ENCODE measurements around the gene TENM4.
A peak's percentile ranks its signal among the peaks of the same experiment; 100 is the strongest.

TENM4 gene

DNA sequence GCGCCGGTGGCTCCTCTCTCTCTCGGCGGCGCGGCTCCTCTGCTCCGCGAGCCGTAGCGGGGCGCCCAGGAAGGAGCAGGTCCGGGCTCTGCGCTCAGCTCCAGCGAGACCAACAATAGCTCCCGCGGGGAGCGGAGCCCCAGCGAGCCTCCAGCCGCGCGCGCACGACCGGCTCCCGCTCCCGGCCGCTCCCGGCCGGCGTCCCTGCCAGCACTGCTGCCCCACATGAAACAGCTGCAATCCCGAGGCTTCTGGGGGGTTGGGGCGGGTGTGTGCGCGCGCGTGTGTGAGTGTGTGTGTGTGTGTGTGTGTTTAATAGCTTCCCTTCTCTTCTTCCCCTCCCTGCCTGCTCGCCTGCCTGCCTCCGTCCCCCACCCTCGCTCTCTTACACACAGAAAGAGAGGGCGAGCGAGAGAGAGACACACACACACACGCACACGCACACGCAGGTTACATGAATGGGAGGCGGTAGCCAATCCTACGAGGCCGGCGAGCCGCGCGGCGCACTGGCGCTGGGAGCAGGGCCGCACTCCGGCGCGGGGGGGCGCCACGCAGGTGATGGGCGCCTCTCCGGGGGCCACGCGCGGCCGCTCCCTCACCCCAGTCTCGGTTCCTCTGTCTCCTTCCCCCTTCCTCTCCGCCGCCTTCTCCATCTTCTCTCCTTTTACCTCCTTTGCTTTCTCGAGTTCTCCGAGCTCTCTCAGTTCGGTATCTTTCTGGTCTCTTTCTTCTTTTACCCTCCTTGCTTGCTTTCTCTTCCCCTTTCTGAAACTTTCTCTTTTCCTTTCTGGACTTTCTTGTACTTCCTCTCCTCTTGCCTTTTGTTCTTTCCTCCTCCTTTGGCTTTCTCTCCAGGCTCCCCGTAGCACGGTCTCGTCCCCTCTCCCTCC lies at the start of gene TENM4:
Gene TENM4, minus strand, starts transcription at position 460 of the 890 bp plus-strand sequence. CDS start 371,086 bp downstream, outside the sequence.
- peak within 1 kb of the TSS; percentile 61 for H3K4me3 ChIP-seq (ENCODE audit: low read depth, low read length)

DNA sequence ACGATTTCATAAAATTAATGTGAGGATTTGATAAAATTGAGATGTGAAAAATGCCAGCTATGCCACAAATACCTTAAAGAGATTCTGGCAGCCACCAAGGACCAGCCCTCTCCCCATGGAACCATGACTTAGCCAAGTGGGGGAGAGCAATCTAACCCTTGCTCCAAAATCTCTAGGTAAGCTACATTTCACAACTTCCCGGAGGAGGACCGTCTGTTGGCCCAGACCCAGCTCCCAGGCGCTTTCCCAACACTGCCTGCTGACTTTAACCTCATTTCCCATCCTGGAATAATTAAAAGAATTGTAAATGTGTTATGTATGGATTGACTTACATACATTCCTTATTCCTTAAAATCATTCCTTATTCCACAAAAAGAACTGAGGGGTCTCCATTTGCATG lies 47.5 kb upstream of the TENM4 start:
- no peak overlapping the region for H3K4me3 ChIP-seq (ENCODE audit: low read depth, low read length)

DNA sequence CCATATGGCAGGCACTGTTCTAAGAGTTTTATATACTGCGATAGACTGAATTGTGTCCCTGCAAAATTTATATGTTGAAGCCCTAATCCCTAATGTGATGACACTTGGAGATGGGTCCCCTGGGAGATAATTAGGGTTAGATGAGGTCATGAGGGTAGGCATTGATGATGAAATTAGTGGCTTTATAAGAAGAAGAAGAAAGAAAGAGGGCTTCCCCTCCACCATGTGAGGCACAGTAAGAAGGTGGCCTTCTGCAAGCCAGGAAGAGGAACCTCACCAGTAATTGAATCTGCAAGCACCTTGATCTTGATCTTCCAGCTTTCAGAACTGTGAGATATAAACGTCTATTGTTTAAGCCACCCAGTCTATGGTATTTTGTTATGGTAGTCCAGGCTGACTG lies 46.6 kb upstream of the TENM4 start:
- H3K4me3 ChIP-seq (ENCODE audit: low read depth, low read length) = no peak overlapping the region

DNA sequence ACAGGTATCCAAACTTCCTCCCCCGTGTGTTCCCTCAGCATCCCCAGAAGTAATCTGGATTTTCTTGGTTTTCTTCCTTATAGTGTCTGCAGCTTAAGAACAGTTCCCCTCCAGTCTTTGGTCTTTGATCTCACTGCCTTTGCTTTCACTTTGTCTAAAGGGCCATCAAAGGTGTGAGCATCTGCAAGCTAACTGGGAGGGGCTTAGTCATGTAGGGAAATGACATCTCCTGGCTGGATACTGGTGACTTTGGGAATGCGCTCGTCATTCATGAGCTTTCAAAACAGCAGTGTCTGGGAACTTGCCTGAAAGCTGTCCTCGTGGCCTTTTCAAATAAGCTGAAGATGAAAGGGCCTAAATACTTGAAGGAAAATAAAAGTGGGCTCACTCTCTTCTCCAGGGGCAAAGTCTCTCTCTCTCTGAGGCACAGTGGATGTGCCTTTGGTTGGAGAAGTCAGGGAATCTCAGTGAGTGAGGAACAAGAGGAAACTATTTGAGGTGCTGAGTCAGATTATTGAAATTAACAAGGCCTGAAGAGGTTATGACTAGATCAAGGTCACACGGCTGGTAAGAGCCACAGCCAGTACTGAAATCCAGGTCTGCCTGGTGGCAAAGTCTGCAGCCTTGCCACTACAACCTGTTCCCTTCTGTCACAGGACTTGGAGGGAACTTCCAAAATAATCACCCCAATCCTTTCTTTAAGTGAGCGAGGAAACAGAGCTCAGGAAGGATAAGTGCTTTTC lies 45.6 kb upstream of the TENM4 start:
- no peak overlapping the region for H3K4me3 ChIP-seq (ENCODE audit: low read depth, low read length)

DNA sequence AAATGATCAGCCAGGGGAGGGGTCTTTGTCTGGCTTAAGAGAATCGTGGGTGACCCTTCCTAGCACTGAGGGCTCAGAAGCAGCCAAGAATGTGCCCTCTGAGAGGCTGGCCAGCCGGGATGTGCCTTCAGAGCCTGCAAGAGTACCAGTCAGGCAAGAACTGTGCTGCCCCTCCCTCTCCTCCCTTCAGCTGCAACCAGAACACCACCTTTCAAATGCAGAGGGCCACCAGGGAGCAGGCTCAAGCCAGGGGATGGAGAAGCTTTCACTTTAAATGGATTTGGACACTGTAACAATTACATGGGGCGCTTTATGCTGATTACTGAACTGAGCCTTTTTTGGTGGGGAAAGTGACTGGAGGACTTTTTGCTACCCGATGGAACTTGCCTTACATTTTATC lies 44.9 kb upstream of the TENM4 start:
- no peak overlapping the region for H3K4me3 ChIP-seq (ENCODE audit: low read depth, low read length)

DNA sequence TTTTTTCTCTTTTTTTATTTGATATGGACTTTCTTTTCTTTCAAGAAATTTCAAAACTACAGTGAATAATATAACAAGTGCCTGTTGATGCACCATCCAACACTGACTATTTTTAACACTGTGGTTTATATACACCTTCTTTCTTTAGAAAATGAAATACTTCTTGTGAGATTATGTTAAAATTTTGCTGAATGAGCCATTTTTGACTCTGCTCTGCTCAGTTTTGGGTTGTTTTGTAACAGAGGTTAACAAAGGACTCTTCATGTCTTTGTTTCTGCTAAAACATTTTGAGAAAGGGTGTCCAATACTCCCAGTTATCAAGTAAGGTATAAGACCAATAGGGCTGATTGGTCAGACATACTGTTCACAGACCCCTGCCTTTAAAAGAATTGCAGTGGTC lies 44.0 kb upstream of the TENM4 start:
- no peak overlapping the region for H3K4me3 ChIP-seq (ENCODE audit: low read depth, low read length)

DNA sequence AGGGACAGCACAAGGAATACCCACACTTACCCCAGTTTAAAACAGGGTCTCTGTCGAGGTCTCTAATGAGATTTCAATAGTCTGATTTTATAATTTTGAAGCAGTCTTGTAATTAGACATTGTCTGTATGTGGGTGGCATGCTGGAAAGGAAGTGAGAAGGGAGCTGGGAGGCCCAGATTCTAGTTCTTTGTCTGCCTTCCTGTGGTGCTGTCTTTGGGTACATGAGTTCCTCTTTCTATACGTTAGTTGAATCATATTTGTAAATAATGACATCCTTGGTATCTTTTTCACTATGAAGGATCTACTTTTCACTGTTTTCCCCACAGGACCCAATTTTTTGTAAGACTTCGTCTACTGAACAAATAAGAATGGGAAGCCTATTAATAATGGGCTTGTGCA lies 42.0 kb upstream of the TENM4 start:
- no peak overlapping the region for H3K4me3 ChIP-seq (ENCODE audit: low read depth, low read length)

DNA sequence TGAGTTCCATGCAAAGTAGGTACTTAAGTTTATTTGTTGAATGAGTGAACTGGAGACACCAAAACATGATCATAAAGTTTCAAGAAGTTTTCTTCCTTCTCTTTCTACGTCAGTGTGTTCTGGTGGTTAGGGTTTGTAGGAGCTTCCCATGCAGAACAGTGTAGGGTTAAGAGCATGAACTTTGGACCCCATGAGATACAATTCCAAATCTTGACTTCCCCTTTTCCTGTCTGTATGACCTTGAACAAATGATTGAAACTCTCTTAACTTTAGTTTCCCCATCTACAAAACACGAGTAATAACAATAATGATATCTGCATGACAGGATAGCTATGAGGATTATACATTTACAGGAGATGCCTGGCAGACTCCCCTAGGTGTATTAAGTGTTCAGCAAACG lies 41.0 kb upstream of the TENM4 start:
- H3K4me3 ChIP-seq (ENCODE audit: low read depth, low read length) = no peak overlapping the region

DNA sequence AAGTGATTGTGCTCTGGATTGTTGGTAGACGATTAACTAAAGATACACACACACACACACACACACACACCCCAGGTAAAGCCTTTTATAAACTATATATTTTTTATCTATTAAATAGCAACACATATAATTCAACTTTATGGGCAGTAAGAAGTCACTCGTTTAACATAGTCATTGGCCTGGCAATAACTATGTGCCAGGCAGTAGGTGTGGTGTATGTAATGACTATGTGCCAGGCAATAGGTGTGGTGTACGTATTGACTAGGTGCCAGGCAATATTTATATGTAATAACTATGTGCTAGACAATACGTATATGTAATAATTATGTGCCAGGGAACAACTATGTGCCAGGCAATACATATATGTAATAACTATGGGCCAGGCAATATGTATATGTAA lies 40.0 kb upstream of the TENM4 start:
- H3K4me3 ChIP-seq (ENCODE audit: low read depth, low read length) = no peak overlapping the region

DNA sequence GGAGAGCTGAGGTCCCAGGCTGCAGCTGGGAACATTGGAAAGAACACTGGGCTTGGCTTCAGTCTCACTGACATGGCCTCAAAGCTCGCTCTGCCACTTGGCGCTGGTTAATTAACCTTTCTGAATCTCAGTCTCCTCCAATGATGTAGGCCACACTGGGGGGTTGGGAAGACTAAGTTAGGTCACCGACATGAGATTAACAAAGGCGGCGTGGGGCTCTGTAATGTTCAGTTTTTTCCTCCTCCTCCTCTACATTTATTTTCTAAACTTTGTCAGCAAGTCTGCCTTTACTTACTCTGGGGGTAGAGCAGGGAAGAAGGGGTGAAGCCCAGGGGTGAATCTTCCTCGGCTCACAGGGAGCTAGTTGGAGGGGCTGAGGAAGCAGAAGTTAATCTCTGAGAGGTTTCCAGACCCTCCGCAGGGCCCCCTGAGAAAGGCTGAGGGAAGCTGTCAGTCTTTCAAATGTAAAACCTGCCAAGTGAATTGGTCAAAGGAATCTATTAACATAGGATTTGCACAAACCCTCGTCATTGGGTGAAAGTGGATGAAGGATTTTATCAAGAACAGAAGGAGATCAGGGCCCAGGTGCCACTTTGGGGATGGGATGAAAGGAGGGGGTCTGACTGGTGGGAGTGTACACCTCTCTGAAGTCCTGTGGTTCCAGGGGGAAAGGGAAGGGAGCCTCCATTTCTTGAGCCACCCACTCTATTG lies 32.1 kb upstream of the TENM4 start:
- no peak overlapping the region for H3K4me3 ChIP-seq (ENCODE audit: low read depth, low read length)

DNA sequence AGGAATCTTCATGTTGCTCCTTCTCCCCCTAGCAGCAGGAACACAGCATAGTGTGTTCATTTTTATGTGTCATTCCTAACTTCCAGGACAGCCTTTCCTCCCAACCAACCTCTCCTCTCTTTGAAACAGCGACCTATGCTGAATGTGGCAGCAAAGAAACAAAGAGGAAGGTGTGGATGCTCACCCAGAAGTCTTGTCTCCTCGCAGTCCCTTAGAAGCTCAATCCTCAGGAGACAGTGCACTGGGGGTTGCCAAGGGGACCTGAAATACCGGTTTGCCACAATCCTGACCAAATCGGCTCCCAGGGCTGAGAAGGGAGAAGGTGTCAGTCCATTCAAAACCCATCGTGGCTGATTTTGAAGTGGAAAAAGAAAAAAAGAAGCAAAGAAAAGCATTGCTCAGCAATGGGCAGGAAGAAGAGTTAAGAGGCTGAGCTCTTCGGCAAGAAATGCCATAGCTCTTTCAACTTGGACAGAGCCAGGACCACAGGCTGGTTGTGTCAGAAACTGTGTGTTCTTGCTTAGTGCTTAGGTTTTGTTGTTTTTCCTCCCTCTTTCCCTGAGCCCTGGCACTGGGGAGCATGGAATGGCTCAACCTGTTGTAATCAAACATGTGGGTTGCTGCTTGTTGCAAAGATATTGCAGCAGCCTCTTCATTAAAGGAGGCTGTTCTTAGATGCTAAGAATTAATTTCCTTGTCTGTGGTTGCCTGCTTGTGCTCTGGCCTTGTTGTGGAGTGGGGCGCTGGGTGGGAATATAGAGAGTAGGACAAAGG lies 30.4 kb upstream of the TENM4 start:
- H3K4me3 ChIP-seq (ENCODE audit: low read depth, low read length) = no peak overlapping the region

DNA sequence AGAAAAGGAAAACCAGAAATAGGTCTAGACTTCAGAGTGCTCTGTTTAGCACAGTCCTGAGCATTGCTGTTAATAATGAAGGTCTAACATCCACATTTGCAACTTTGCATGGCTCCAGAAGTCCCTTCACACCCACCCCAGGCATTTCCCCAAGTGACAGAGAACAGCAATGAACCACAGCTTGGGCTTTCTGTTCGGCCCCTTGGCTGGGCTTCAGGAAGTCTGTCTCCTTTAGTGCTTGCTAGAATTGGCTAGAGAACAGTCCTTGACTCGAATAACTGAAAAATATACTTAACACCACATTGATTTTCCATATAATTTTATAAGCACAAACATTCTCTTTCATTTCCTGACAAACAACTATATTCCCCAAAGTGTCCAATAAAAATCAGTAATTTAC lies 29.3 kb upstream of the TENM4 start:
- H3K4me3 ChIP-seq (ENCODE audit: low read depth, low read length) = no peak overlapping the region

DNA sequence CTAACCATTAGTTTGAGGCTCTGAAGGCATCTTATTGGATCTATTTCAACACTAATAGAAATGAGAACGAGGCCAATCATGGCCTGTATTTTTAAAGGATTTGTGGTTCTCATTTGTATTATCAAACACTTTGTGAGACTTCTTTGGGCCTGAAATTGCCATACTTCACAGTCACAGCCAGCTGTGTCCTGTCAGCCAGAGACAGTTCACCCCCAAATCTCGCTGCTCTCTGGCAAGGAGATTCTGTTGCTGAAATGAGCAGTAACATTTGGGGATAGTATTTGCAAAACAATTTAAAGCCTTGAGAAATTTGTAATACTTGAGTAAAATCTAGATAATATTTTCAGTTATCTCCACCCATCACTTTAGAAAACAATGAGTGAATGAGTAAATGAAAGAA lies 26.9 kb upstream of the TENM4 start:
- no peak overlapping the region for H3K4me3 ChIP-seq (ENCODE audit: low read depth, low read length)

DNA sequence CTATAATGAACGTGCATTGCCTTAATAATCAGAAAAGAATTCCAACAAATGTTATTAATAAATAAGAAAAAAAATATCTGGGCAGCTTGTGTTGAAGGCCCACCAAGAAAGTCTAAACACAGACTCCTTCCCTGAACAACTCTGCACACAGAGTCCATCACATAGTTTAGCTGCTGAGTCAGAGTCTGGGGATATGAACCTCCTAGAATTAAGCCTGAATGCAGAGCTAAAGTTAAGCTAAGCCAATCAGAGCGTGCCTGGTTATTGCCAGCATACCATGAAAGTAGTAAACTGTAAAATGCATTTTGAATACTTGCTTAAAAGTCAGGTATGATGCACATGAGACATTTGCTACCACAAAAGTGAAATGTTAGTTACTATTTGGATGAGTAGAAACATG lies 25.6 kb upstream of the TENM4 start:
- no peak overlapping the region for H3K4me3 ChIP-seq (ENCODE audit: low read depth, low read length)

DNA sequence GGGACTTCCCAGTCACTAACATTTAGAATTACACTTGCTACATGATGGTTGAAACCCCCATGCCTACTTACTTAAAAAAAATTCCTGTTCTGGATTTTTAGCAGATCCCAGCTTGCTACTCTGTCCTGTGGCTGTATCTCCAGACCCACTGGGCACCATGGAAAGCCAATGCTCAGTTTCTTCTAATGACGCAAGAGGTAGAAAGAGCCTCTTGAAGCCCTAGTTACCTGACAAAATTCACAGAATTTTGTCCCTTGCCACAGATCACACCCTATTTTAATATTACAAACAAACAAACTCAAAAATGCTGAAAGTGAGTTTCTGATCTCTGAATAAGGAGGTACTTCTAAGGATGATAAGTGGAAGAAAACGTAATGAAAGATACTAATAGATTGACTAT lies 24.3 kb upstream of the TENM4 start:
- H3K4me3 ChIP-seq (ENCODE audit: low read depth, low read length) = no peak overlapping the region

DNA sequence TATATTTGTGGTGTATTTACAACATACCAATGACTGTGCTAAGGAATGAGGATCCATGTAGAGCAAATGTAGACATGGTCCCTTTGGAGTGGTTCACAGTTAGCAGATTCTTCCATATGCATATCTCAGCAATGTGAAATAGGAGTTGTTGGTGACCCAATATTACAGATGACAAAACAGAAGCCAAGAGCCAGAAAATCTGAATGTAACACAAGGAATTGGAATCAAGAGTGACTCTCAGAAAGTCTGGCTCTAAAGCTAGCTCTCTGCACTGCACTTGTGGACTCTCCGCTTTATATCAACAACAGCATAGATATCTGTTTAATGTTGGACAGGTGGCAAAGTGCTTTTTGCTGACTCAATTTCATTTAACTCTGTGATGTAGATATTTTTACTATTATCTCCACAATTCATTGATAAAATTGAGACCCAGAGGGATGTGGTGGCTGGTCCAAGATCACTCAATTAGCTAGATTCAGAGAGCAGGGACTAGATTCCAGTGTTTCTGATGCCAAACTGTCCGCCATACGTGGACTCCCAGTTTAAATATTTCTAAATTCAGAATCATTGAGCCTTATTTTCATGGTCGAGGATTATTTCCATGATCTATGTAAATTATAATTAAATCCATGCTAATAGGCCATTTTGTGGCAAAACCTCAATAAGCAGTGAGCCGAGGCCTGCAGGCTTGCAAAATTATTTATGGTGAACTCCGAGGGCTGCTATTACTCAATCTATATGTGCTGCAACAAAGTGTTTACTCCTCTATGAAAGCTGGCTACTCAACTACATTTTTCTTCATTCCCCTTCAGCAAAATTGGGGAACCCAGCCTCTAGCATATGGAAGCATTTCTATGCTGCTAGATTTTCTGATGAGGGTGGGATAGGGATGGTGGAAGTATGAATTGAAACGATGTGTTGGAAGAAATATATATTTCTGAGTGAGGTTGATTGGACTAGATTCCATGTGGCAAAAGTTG lies 21.1 kb upstream of the TENM4 start:
- no peak overlapping the region for H3K4me3 ChIP-seq (ENCODE audit: low read depth, low read length)

DNA sequence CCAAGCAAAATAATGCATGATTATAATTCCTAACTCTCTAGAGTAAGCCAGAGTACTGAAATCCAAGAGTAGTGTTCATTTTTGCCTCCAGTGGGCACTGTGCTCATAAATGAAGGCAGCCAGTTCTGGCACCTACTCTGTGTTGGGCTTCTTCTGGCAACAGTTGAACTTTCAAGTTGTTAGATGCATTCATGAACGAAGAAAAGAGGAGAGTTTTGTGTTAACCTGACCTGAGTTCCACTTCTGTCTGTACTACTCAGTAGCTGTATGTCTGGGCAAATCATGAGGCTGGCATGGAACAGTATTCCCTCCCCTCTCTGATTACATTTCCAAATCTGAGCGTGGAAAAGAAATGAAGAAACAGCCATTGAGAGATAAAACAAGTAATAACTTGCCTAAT lies 20.3 kb upstream of the TENM4 start:
- H3K4me3 ChIP-seq (ENCODE audit: low read depth, low read length) = no peak overlapping the region

DNA sequence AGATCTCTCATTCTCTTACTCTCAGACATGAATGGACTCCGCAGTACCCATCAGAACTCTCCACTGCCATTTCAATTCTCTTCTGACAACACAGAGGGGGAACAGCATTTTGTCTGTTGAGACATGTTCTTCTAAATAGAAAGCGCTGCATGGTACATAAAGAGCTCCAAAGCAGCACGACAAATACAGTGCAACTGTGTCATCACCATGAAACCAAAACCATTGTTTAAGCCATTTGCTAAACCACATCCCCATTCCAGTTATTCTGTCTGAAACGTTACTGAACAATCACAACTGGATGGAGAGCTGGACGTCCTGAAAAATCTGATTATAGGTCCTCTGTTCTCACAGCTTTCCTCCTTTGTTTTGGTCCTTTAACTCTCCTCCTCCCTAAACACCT lies 17.9 kb upstream of the TENM4 start:
- no peak overlapping the region for H3K4me3 ChIP-seq (ENCODE audit: low read depth, low read length)

DNA sequence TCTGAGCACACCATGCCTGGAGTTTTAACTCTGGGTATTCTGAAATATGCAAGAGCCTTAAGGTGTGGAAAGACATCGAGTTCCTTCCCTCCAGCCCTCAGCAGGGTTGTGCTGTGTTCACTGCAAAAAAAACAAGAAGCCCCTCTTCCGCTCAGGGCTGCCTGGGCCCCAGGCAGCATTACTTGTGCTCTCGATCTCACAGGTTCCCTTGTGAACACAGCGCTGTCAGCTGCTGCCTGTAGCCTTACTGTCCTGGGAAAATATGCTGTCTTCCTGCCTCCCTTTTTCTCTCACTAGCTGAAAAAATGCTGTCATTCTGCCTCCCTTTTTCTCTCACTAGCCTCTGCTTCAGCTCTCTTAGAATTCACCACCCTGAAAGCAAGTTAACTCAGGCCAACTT lies 15.7 kb upstream of the TENM4 start:
- H3K4me3 ChIP-seq (ENCODE audit: low read depth, low read length) = no peak overlapping the region

DNA sequence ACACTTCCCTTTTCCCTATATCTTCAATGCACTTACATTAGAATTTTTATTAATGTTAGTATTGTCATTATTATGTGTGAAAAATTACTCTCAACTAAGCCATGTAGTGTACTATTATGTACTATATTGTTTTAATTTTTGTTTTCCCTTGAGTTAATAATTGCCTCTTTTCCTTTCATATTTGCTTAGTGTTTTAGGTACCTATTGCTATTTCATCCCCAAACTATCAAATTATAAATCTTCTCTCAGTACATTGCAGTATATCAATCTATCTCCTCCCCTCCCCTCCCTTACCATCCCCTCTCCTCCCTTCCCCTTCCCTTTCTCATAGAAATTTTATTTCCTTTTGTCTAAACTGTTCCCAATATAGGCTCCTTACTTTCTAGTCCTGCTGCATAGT lies 12.8 kb upstream of the TENM4 start:
- no peak overlapping the region for H3K4me3 ChIP-seq (ENCODE audit: low read depth, low read length)
